Calu3 (cell line): ENCODE data around the gene PLXNB2. TPM values are rescaled to one million over a fixed set of nuclear protein-coding genes. Genes with fewer than 3 reads are reported as not detected.

Experiments
- BruUV-seq: library from RNA; stranded (reverse); fragments of 400-500 nt; replicated peaks from 2 replicates; lab custom pipeline; 2021; lab: Mats Ljungman, UMichigan
- CTCF ChIA-PET: fragments of 300-600 bp; sonication (Branson Sonifier 250); formaldehyde crosslinking; loops from one replicate; lab custom pipeline; 2022; ENCODE audit warnings: antibody characterized with exemption; lab: Charles Lee
- DNase-seq: peaks from one replicate; pipeline ENCODE4 v3.0.0; 2022
- H3K27ac Mint-ChIP-seq: one replicate; pipeline ENCODE4 v1.8.0; 2022; ENCODE audit warnings: mixed read lengths; ENCODE audit not compliant: unreplicated experiment
- H3K27me3 Mint-ChIP-seq: one replicate; pipeline ENCODE4 v1.8.0; 2022; ENCODE audit warnings: mixed read lengths; ENCODE audit not compliant: unreplicated experiment
- H3K36me3 Mint-ChIP-seq: one replicate; pipeline ENCODE4 v1.8.0; 2022; ENCODE audit warnings: mild to moderate bottlenecking, moderate library complexity, mixed read lengths; ENCODE audit not compliant: insufficient read depth, unreplicated experiment
- H3K4me1 Mint-ChIP-seq: one replicate; pipeline ENCODE4 v1.8.0; 2022; ENCODE audit warnings: mild to moderate bottlenecking, low read depth, mixed read lengths; ENCODE audit not compliant: unreplicated experiment
- H3K4me3 Mint-ChIP-seq: one replicate; pipeline ENCODE4 v1.8.0; 2022; ENCODE audit warnings: mild to moderate bottlenecking, low read depth, moderate library complexity, mixed read lengths; ENCODE audit not compliant: unreplicated experiment
- H3K9me3 Mint-ChIP-seq: one replicate; pipeline ENCODE4 v1.8.0; 2022; ENCODE audit warnings: low read depth, mixed read lengths; ENCODE audit not compliant: unreplicated experiment
- CTCF ChIP-seq: fragments of 200-600 bp; IDR thresholded peaks from one replicate; pipeline ENCODE4 v1.8.0; 2022; ENCODE audit warnings: antibody characterized with exemption; ENCODE audit not compliant: unreplicated experiment
- intact Hi-C: fragments of 100-400 bp; cut with micrococcal nuclease; formaldehyde crosslinking; loops from one replicate; pipeline ENCODE4 v1.10.0; 2022; ENCODE audit not compliant: unreplicated experiment
- total RNA-seq: library from RNA; stranded (reverse); gene quantifications from 2 replicates; pipeline ENCODE4 v1.2.3, GENCODE V29; 2022

The PLXNB2 gene
- total RNA-seq, 1 experiment from 2014 or later: 298 TPM

GRCh38 chr22:50305393-50305922 is 2.0 kb downstream of the PLXNB2 start:
- TSS peak; percentile 20 for BruUV-seq
- intact Hi-C loops: no loop called here
- no peaks in the 10 kb centered on the region for H3K27me3 Mint-ChIP-seq
- CTCF ChIA-PET: interaction anchor here (1.2 to 3.9 kb wide), 5 partner anchors 9 to 43 kb away, joined by 4 to 26 read pairs (median 6); no protein-coding TSS in a partner anchor
- TF ChIP-seq CTCF: no peak
- H3K4me1 Mint-ChIP-seq: peaks cover 54% of the 10 kb centered on the region
- DNase-seq: peak; percentile 42
- H3K9me3 Mint-ChIP-seq: no peaks in the 10 kb centered on the region
- peak overlapping the region; percentile 84 for H3K27ac Mint-ChIP-seq
- H3K4me3 Mint-ChIP-seq: peak overlapping the region; percentile 67
- H3K36me3 Mint-ChIP-seq: peaks cover 77% of the 10 kb centered on the region

GRCh38 chr22:50304528-50305392 is 2.7 kb downstream of the PLXNB2 start:
- Mint-ChIP-seq H3K9me3 (no peaks in the 10 kb centered on the region), H3K4me3 (peak overlapping the region; percentile 67), H3K27me3 (no peaks in the 10 kb centered on the region), H3K27ac (peak overlapping the region; percentile 84), H3K4me1 (peaks cover 54% of the 10 kb centered on the region), H3K36me3 (peaks cover 83% of the 10 kb centered on the region)
- intact Hi-C loops: no loop called here
- TSS peak; percentile 80 for BruUV-seq
- no peak for TF ChIP-seq CTCF
- peak; percentile 47 for DNase-seq
- CTCF ChIA-PET: interaction anchor here (0.6 to 3.9 kb wide), 3 partner anchors 8 to 52 kb away, joined by 6 to 26 read pairs (median 8); no protein-coding TSS in a partner anchor

GRCh38 chr22:50303848-50304527 is 3.5 kb downstream of the PLXNB2 start:
- no TSS peak for BruUV-seq
- H3K36me3 Mint-ChIP-seq: peaks cover 87% of the 10 kb centered on the region

More at GRCh38 chr22:50303848-50304527, 3.5 kb downstream of the PLXNB2 start:
- Mint-ChIP-seq H3K4me3 (peak overlapping the region; percentile 67), H3K9me3 (no peaks in the 10 kb centered on the region), H3K27ac (peak overlapping the region; percentile 84), H3K27me3 (no peaks in the 10 kb centered on the region), H3K4me1 (peaks cover 54% of the 10 kb centered on the region)
- CTCF ChIA-PET: interaction anchor here (1.1 to 3.9 kb wide), 4 partner anchors 8 to 28 kb away, joined by 4 to 26 read pairs (median 7); no protein-coding TSS in a partner anchor
- peak; percentile 85 for DNase-seq
- intact Hi-C loops: no loop called here
- no peak for TF ChIP-seq CTCF
